OCI-LY7 (cell line): ENCODE measurements around the gene ATP8B4. TPM values are rescaled to one million over a fixed set of nuclear protein-coding genes. Genes with fewer than 3 reads are reported as not detected.
"Not testable (repeated sequence)": the region's sequence is repeated elsewhere in the genome, so short reads cannot be mapped to it uniquely, and the experiment has no call there.

Experiments used
- BruUV-seq: library from RNA; stranded (reverse); fragments of 400-500 nt; replicated peaks from 2 replicates; lab custom pipeline; 2021; lab: Mats Ljungman, UMichigan
- CTCF ChIA-PET: fragments of 300-600 bp; sonication (Branson Sonifier 250); formaldehyde crosslinking; loops from one replicate; lab custom pipeline; 2022; ENCODE audit warnings: antibody characterized with exemption; ENCODE audit not compliant: unreplicated experiment; lab: Charles Lee
- POLR2A ChIA-PET: fragments of 300-600 bp; sonication (Branson Sonifier 250); formaldehyde crosslinking; loops from one replicate; lab custom pipeline; 2022; ENCODE audit warnings: antibody characterized with exemption; lab: Charles Lee
- DNase-seq: peaks from one replicate; pipeline ENCODE4 v3.0.0-alpha.2; 2015; ENCODE audit warnings: low spot score
- H2AFZ ChIP-seq: fragments of 200-600 bp; sonication (generic), shearing (Covaris generic); 2 replicates; pipeline ENCODE4 v1.6.1; 2014; ENCODE audit warnings: mild to moderate bottlenecking, antibody characterized with exemption, low read length, moderate library complexity
- H3K27ac ChIP-seq: fragments of 200-600 bp; sonication (generic); 2 replicates; pipeline ENCODE4 v1.5.1; 2014; ENCODE audit warnings: mixed run types, low read depth, mild to moderate bottlenecking, moderate library complexity, low read length, inconsistent platforms; ENCODE audit not compliant: poor library complexity, severe bottlenecking
- H3K36me3 ChIP-seq: fragments of 200-600 bp; sonication (generic); 2 replicates; pipeline ENCODE4 v1.6.1; 2014; ENCODE audit warnings: mild to moderate bottlenecking, antibody characterized with exemption, low read length, moderate library complexity, mixed read lengths; ENCODE audit not compliant: insufficient read depth
- H3K4me1 ChIP-seq: fragments of 200-600 bp; sonication (generic); 2 replicates; pipeline ENCODE4 v1.5.1; 2014; ENCODE audit warnings: mild to moderate bottlenecking, low read length; ENCODE audit not compliant: insufficient read depth, poor library complexity, severe bottlenecking
- H3K4me2 ChIP-seq: fragments of 200-600 bp; sonication (generic); 2 replicates; pipeline ENCODE4 v1.6.1; 2014; ENCODE audit warnings: mild to moderate bottlenecking, low read length
- H3K4me3 ChIP-seq: fragments of 200-600 bp; sonication (generic); 2 replicates; pipeline ENCODE4 v1.5.1; 2014; ENCODE audit warnings: mild to moderate bottlenecking, low read depth, low read length; ENCODE audit not compliant: poor library complexity, severe bottlenecking
- H3K79me2 ChIP-seq: fragments of 200-600 bp; sonication (generic); 2 replicates; pipeline ENCODE4 v1.6.1; 2016; ENCODE audit warnings: low read depth, mild to moderate bottlenecking, low read length, moderate library complexity, mixed read lengths; ENCODE audit not compliant: insufficient read depth
- H3K9me2 ChIP-seq: fragments of 200-600 bp; sonication (generic); 2 replicates; pipeline ENCODE4 v1.6.1; 2016; ENCODE audit warnings: mild to moderate bottlenecking, low read length, mixed read lengths; ENCODE audit not compliant: insufficient read depth
- H3K9me3 ChIP-seq: fragments of 200-600 bp; sonication (generic); 2 replicates; pipeline ENCODE4 v1.6.1; 2014; ENCODE audit warnings: mild to moderate bottlenecking, mixed run types, low read length, mixed read lengths
- H4K20me1 ChIP-seq: fragments of 200-600 bp; sonication (generic); 2 replicates; pipeline ENCODE4 v1.6.1; 2014; ENCODE audit warnings: mild to moderate bottlenecking, antibody characterized with exemption, low read length, moderate library complexity, mixed read lengths; ENCODE audit not compliant: insufficient read depth
- EZH2phosphoT487 ChIP-seq: fragments of 200-600 bp; sonication (generic); IDR thresholded peaks from 2 replicates; pipeline ENCODE4 v1.6.1; 2018; ENCODE audit warnings: low read depth, borderline replicate concordance, mild to moderate bottlenecking, mixed run types, antibody characterized with exemption, low read length, moderate library complexity, mixed read lengths
- intact Hi-C: fragments of 100-400 bp; cut with micrococcal nuclease; formaldehyde crosslinking; loops from one replicate; pipeline ENCODE4 v1.10.0; 2022; ENCODE audit not compliant: unreplicated experiment
- total RNA-seq, 2 experiments: library from RNA; depleted of rRNA in 1 of 2; stranded (reverse); fragments of >200 nt in 1 of 2; shearing (Covaris generic) in 1 of 2; gene quantifications; 2 replicates each; pipeline ENCODE4 v1.2.3, GENCODE V29; 2014 to 2022
- TF ChIP-seq, protein P1 (sequence below): fragments of 200-600 bp; sonication (generic); conservative IDR thresholded peaks from 2 replicates; pipeline ENCODE4 v1.5.1; 2014; ENCODE audit warnings: mild to moderate bottlenecking, antibody characterized with exemption, low read length, moderate library complexity, mixed read lengths

ATP8B4 gene
- total RNA-seq, 2 experiments from 2014 or later, result not detected

DNA sequence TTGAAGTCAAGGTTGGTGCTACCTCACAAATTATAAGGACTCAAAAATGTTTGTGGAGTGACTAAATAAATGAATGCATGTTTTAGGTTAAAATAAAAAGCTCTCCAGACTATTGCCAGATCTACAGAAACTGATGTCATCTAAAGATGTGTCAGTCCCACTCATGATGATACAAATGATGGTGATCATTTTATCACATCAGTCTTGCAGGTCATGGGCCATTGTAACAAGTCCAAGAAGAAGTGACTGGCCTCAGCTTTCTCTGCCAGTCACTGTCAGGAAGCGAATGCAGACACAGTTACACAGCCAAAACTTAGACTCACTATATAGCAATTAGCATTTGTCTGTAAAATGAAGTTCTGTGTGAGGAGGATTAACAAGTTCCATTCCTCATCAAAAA lies 18.5 kb downstream of the ATP8B4 start:
- Histone ChIP-seq H3K4me3 (no peak overlapping the region), H3K36me3 (no peaks in the 10 kb centered on the region), H4K20me1 (no peaks in the 10 kb centered on the region), H3K9me2 (no peaks in the 10 kb centered on the region), H3K9me3 (no peaks in the 10 kb centered on the region), H3K79me2 (no peaks in the 10 kb centered on the region), H3K27ac (no peak overlapping the region), H2AFZ (no peak overlapping the region), H3K4me1 (no peaks in the 10 kb centered on the region), H3K4me2 (no peak overlapping the region)
- ChIA-PET POLR2A (no interaction called here), CTCF (no interaction called here)
- intact Hi-C loops, result no loop called here
- TF ChIP-seq EZH2phosphoT487, result no peak
- TF ChIP-seq, protein P1, sequence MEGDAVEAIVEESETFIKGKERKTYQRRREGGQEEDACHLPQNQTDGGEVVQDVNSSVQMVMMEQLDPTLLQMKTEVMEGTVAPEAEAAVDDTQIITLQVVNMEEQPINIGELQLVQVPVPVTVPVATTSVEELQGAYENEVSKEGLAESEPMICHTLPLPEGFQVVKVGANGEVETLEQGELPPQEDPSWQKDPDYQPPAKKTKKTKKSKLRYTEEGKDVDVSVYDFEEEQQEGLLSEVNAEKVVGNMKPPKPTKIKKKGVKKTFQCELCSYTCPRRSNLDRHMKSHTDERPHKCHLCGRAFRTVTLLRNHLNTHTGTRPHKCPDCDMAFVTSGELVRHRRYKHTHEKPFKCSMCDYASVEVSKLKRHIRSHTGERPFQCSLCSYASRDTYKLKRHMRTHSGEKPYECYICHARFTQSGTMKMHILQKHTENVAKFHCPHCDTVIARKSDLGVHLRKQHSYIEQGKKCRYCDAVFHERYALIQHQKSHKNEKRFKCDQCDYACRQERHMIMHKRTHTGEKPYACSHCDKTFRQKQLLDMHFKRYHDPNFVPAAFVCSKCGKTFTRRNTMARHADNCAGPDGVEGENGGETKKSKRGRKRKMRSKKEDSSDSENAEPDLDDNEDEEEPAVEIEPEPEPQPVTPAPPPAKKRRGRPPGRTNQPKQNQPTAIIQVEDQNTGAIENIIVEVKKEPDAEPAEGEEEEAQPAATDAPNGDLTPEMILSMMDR, result no peak
- no peak for DNase-seq
- no TSS peak for BruUV-seq

DNA sequence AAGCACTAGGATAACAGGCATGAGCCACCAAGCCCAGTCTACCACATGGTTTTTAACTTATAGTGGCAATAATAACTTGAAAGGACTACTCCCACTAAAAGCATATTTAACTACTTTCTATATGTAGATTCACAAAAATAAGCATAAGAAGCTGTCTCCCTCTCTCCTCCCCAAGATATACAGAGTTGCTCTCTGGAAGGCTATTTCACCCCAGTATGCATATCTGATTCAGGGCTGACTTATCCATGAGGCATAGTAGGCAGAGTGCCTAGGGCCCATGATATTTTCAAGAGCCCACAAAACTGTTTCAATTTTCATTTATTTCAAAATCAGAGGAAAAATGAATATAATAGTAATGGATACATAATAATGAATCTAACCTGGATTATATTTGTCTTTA lies 20.5 kb downstream of the ATP8B4 start:
- Histone ChIP-seq H3K4me3 (no peak overlapping the region), H3K9me3 (no peaks in the 10 kb centered on the region), H3K4me2 (no peak overlapping the region), H4K20me1 (no peaks in the 10 kb centered on the region), H3K36me3 (no peaks in the 10 kb centered on the region), H3K27ac (no peak overlapping the region), H3K79me2 (no peaks in the 10 kb centered on the region), H3K4me1 (no peaks in the 10 kb centered on the region), H3K9me2 (no peaks in the 10 kb centered on the region), H2AFZ (no peak overlapping the region)
- intact Hi-C loops, result no loop called here
- POLR2A ChIA-PET, result no interaction called here
- CTCF ChIA-PET, result no interaction called here
- no peak for DNase-seq
- BruUV-seq, result no TSS peak
- TF ChIP-seq EZH2phosphoT487, result no peak
- TF ChIP-seq, protein P1, result no peak

DNA sequence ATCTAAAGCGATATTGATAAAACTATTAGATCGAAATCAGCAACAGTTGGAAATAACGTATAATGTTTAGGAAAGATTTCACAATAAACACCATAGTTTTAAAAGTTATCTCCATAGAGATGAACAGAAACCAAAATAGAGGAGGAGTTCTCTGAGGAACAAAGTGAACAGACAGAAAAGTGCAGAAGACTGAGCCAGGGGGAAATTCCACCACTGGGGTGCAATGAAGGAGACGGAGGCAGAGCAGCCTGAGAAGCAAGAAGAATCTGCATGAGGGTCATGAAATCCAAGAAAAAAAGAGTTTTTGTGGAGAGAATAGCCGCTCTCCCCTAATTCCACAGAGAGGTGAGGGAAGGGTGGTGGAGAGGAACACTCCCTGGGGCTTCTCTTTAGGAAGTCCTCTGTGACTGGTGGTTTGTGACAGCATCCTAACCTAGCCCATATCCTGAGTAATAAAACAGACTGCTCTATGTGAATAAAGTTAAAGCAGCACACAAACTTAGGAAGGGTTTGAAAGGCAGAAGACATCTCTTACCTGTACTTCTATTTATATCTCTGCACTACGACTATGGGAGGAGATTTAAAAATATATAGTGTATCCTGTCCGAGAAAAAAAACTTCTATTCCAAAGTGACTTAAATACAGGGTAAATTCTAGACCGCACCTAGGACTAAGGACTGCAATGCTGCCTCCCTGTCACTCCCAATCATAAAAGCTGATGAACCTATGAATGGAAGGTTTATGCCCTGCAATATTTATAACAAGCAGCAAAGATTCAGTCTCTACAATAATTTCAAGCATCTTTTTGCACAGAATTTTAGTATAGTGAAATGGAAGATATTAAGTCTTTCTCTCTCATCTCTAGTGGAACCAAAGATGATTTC lies 22.9 kb downstream of the ATP8B4 start:
- no TSS peak for BruUV-seq
- Histone ChIP-seq H3K4me2 (no peak overlapping the region), H2AFZ (no peak overlapping the region), H3K27ac (no peak overlapping the region), H3K79me2 (no peaks in the 10 kb centered on the region), H3K9me2 (no peaks in the 10 kb centered on the region), H3K4me1 (no peaks in the 10 kb centered on the region), H3K4me3 (no peak overlapping the region), H3K36me3 (no peaks in the 10 kb centered on the region), H4K20me1 (no peaks in the 10 kb centered on the region), H3K9me3 (no peaks in the 10 kb centered on the region)
- POLR2A ChIA-PET, result no interaction called here
- CTCF ChIA-PET, result no interaction called here
- no peak for DNase-seq
- intact Hi-C loops, result no loop called here
- TF ChIP-seq EZH2phosphoT487, result no peak
- TF ChIP-seq, protein P1, result no peak

DNA sequence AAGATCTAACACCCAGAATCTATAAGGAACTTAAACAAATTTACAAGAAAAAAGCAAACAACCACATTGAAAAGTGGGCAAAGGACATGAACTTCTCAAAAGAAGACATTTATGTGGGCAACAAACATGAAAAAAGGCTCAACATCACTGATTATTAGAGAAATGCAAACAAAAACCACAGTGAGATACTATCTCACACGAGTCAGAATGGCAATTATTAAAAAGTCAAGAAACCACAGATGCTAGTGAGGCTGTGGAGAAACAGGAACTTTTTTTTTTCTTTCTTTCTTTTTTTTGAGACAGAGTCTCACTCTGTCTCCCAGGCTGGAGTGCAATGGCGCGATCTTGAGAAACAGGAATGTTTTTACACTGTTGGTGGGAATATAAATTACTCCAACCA lies 29.6 kb downstream of the ATP8B4 start:
- H3K79me2 ChIP-seq, CTCF ChIA-PET, intact Hi-C loops, BruUV-seq, H3K27ac ChIP-seq, H3K9me3 ChIP-seq, POLR2A ChIA-PET, H3K4me3 ChIP-seq, H4K20me1 ChIP-seq, H3K36me3 ChIP-seq, H3K4me1 ChIP-seq, H2AFZ ChIP-seq, H3K9me2 ChIP-seq, H3K4me2 ChIP-seq, DNase-seq: not testable (repeated sequence)
